K562 (cell line): Measurements from ENCODE around the gene WWC2. TPM values are rescaled to one million over a fixed set of nuclear protein-coding genes. Genes with fewer than 3 reads are reported as not detected.

Experiments
- AFF4 ChIP-seq: sonication (generic); formaldehyde crosslinking; IDR thresholded peaks from 2 replicates; pipeline ENCODE4 v1.8.0; 2023; ENCODE audit warnings: mild to moderate bottlenecking, missing genetic modification reagents
- CBFA2T3 ChIP-seq: fragments of 450-650 bp; IDR thresholded peaks from 2 replicates; pipeline ENCODE4 v1.6.1; 2017
- MED1 ChIP-seq: sonication (generic); formaldehyde crosslinking; IDR thresholded peaks from 2 replicates; pipeline ENCODE4 v1.8.1; 2023; ENCODE audit warnings: missing genetic modification reagents, borderline replicate concordance
- MEIS2 ChIP-seq: fragments of 450-650 bp; IDR thresholded peaks from 2 replicates; pipeline ENCODE4 v1.6.1; 2014; ENCODE audit warnings: mild to moderate bottlenecking; ENCODE audit not compliant: partially characterized antibody
- POLR3G ChIP-seq: IDR thresholded peaks from 2 replicates; pipeline ENCODE4 v1.6.1; 2011; ENCODE audit not compliant: insufficient read length, insufficient replicate concordance; ENCODE audit errors: extremely low read depth
- RBM17 ChIP-seq: fragments of 200-400 bp; formaldehyde crosslinking; IDR thresholded peaks from 2 replicates; pipeline ENCODE4 v1.6.1; 2017; ENCODE audit warnings: low read depth, mild to moderate bottlenecking, low read length, borderline replicate concordance
- SMAD2 ChIP-seq: fragments of 150-350 bp; IDR thresholded peaks from 2 replicates; pipeline ENCODE4 v1.6.1; 2014; ENCODE audit warnings: low read depth, mild to moderate bottlenecking, low read length
- STAT5A ChIP-seq: IDR thresholded peaks from 2 replicates; pipeline ENCODE4 v1.6.1; 2012; ENCODE audit warnings: low read length, inconsistent platforms, borderline replicate concordance
- TCF3 ChIP-seq: sonication (generic); formaldehyde crosslinking; IDR thresholded peaks from 2 replicates; pipeline ENCODE4 v1.4.0; 2020; ENCODE audit warnings: mild to moderate bottlenecking, missing genetic modification reagents
- TFE3 ChIP-seq: fragments of 450-650 bp; formaldehyde crosslinking; IDR thresholded peaks from 2 replicates; pipeline ENCODE4 v1.4.0; 2020; ENCODE audit warnings: mild to moderate bottlenecking, mixed read lengths
- TOE1 ChIP-seq, 2 experiments: fragments of 450-650 bp in 1 of 2; sonication (generic) in 1 of 2; formaldehyde crosslinking in 1 of 2; IDR thresholded peaks; 2 replicates each; pipeline versions ENCODE4 v1.7.1 to v1.8.0; 2016 to 2022; ENCODE audit warnings: borderline replicate concordance in 2 of 2, mild to moderate bottlenecking in 2 of 2, antibody characterized with exemption in 1 of 2, inconsistent platforms in 1 of 2, low read depth in 1 of 2, missing genetic modification reagents in 1 of 2, moderate library complexity in 1 of 2
- ZFPM2 ChIP-seq: fragments of 250-450 bp; sonication (Bioruptor Pico); IDR thresholded peaks from 2 replicates; pipeline ENCODE4 v1.5.1; 2022; ENCODE audit warnings: mild to moderate bottlenecking
- ZNF282 ChIP-seq: sonication (generic); formaldehyde crosslinking; IDR thresholded peaks from 2 replicates; pipeline ENCODE4 v1.8.1; 2023; ENCODE audit warnings: missing genetic modification reagents
- ZNF408 ChIP-seq: fragments of 250-450 bp; sonication (Bioruptor Pico); IDR thresholded peaks from 2 replicates; pipeline ENCODE4 v1.4.0; 2020; ENCODE audit warnings: low read depth, mild to moderate bottlenecking, moderate library complexity
- ZNF589 ChIP-seq: fragments of 200-800 bp; sonication (Bioruptor generic); IDR thresholded peaks from 2 replicates; pipeline ENCODE4 v1.6.1; 2016; ENCODE audit warnings: low read depth, missing genetic modification characterization, missing compliant biosample characterization
- ZNF764 ChIP-seq: fragments of 250-450 bp; sonication (Bioruptor Pico); IDR thresholded peaks from 2 replicates; pipeline ENCODE4 v1.4.0; 2020; ENCODE audit warnings: low read depth, mild to moderate bottlenecking, moderate library complexity
- polyA plus RNA-seq, 8 experiments: library from polyadenylated mRNA; depleted of rRNA in 4 of 8; stranded (reverse) in 5 of 8; unstranded in 3 of 8; fragments of >200 nt; fragmentation: Nextera tagmentation in 2 of 8; fragmentation: Illumina TruSeq in 1 of 8; extraction: Ambion mirVana in 2 of 8; extraction: Trizol in 1 of 8; gene quantifications; 2 replicates each; pipeline versions ENCODE4 v1.2.1 to v1.2.3, GENCODE V29; 2011 to 2014; ENCODE audit warnings: inconsistent platforms in 1 of 8, missing spikeins in 1 of 8
- total RNA-seq, 7 experiments: library from RNA; depleted of rRNA in 6 of 7; stranded (reverse); fragments of >200 nt in 6 of 7; fragmentation: Illumina TruSeq in 2 of 7; extraction: Trizol in 2 of 7; gene quantifications; 2 replicates each; pipeline versions ENCODE4 v1.2.1 to v1.2.3, GENCODE V29; 2011 to 2021; ENCODE audit warnings: low replicate concordance in 1 of 7

The WWC2 gene
- total and polyA plus RNA-seq, 9 of the 15 experiments (the other 6 are each of a cell fraction or from before 2014, with no cell fraction given): 3.7 to 39.4 (median 19.6) TPM

- TF ChIP-seq TCF3 (CRISPR knock-in tag) (peak; percentile 22; the same call in 1 of the 2 replicates), MEIS2 (no peak), ZNF282 (no peak), CBFA2T3 (peak; percentile 38; the same call in 1 of the 2 replicates), SMAD2 (no peak), ZNF764 (CRISPR knock-in tag) (no peak), TFE3 (peak; percentile 94), AFF4 (no peak), TOE1 (IDR thresholded peaks at IDR 0.05; ENCODE audit: borderline replicate concordance) (peak; percentile 81; the same call in 1 of the 2 replicates), TOE1 (CRISPR knock-in tag; IDR thresholded peaks at IDR 0.05; ENCODE audit: borderline replicate concordance, low read depth) (no peak), ZNF408 (no peak), ZFPM2 (no peak), MED1 (no peak), RBM17 (no peak), ZNF589 (no peak), STAT5A (no peak), POLR3G (no peak)
Measured at GRCh38 chr4:183129675-183130074, 30.6 kb downstream of the WWC2 start (continued).
